Prostate gland (tissue), 2 donors: ENCODE results near the gene GALNTL6.

Experiments used
- CTCF ChIP-seq, 4 experiments: fragments of 200-600 bp in 2 of 4; fragments of 450-650 bp in 2 of 4; sonication (generic) in 2 of 4; IDR thresholded peaks; 1 replicate in 3 of 4; 2 replicates in 1 of 4; pipeline ENCODE4 v1.5.1; 2016 to 2019; ENCODE audit warnings: antibody characterized with exemption in 4 of 4, mild to moderate bottlenecking in 2 of 4, moderate library complexity in 2 of 4
- POLR2A ChIP-seq: fragments of 450-650 bp; IDR thresholded peaks from one replicate; pipeline ENCODE4 v1.6.1; 2016; ENCODE audit warnings: antibody characterized with exemption, mild to moderate bottlenecking

- TF ChIP-seq CTCF (IDR thresholded peaks at IDR 0.05) (no peak), POLR2A (no peak)
Measured at GRCh38 chr4:173018446-173018845, 1205.2 kb downstream of the GALNTL6 start.
